K562 (cell line): Measurements from ENCODE around the gene NECTIN4. TPM values are rescaled to one million over a fixed set of nuclear protein-coding genes. Genes with fewer than 3 reads are reported as not detected.

Experiments
- ATF2 ChIP-seq: sonication (generic); formaldehyde crosslinking; IDR thresholded peaks from 2 replicates; pipeline ENCODE4 v1.8.1; 2022; ENCODE audit warnings: missing genetic modification reagents
- ATF3 ChIP-seq, 2 experiments: fragments of 450-650 bp in 1 of 2; sonication (generic) in 1 of 2; formaldehyde crosslinking in 1 of 2; IDR thresholded peaks in 1 of 2; conservative IDR thresholded peaks in 1 of 2; 2 replicates each; pipeline versions ENCODE4 v1.6.1 to v1.8.1; 2016 to 2023; ENCODE audit warnings: mild to moderate bottlenecking in 2 of 2, moderate library complexity in 2 of 2, inconsistent platforms in 1 of 2, missing genetic modification reagents in 1 of 2
- KDM5B ChIP-seq: fragments of 200-600 bp; sonication (generic); IDR thresholded peaks from 2 replicates; pipeline ENCODE4 v1.6.1; 2012; ENCODE audit warnings: low read depth, mild to moderate bottlenecking, moderate library complexity, low read length, control low read depth, inconsistent platforms; ENCODE audit not compliant: insufficient replicate concordance
- MED1 ChIP-seq: sonication (generic); formaldehyde crosslinking; IDR thresholded peaks from 2 replicates; pipeline ENCODE4 v1.8.1; 2023; ENCODE audit warnings: missing genetic modification reagents, borderline replicate concordance
- MGA ChIP-seq: fragments of 450-650 bp; IDR thresholded peaks from 2 replicates; pipeline ENCODE4 v1.6.1; 2016; ENCODE audit warnings: mild to moderate bottlenecking, moderate library complexity
- NR2C1 ChIP-seq, 2 experiments: fragments of 450-650 bp; IDR thresholded peaks; 2 replicates each; pipeline ENCODE4 v1.6.1; 2017; ENCODE audit warnings: mild to moderate bottlenecking in 2 of 2, antibody characterized with exemption in 1 of 2, inconsistent platforms in 1 of 2, missing compliant biosample characterization in 1 of 2, missing genetic modification characterization in 1 of 2
- YY1 ChIP-seq, 3 experiments: IDR thresholded peaks; 2 replicates each; pipeline ENCODE4 v1.6.1; 2011; ENCODE audit warnings: low read length in 2 of 3, mild to moderate bottlenecking in 2 of 3, moderate library complexity in 2 of 3, borderline replicate concordance in 1 of 3, control low read depth in 1 of 3, low read depth in 1 of 3; ENCODE audit not compliant: insufficient read depth in 3 of 3, insufficient replicate concordance in 2 of 3, control insufficient read depth in 1 of 3, insufficient read length in 1 of 3; ENCODE audit errors: extremely low read depth in 1 of 3
- ZNF274 ChIP-seq: IDR thresholded peaks from 2 replicates; pipeline ENCODE4 v1.6.1; 2011; ENCODE audit warnings: low read depth, mild to moderate bottlenecking, low read length, moderate library complexity, borderline replicate concordance
- ZNF79 ChIP-seq: fragments of 250-450 bp; sonication (Bioruptor Pico); IDR thresholded peaks from 2 replicates; pipeline ENCODE4 v1.4.0; 2020; ENCODE audit warnings: low read depth, mild to moderate bottlenecking, moderate library complexity
- polyA plus RNA-seq, 8 experiments: library from polyadenylated mRNA; depleted of rRNA in 4 of 8; stranded (reverse) in 5 of 8; unstranded in 3 of 8; fragments of >200 nt; fragmentation: Nextera tagmentation in 2 of 8; fragmentation: Illumina TruSeq in 1 of 8; extraction: Ambion mirVana in 2 of 8; extraction: Trizol in 1 of 8; gene quantifications; 2 replicates each; pipeline versions ENCODE4 v1.2.1 to v1.2.3, GENCODE V29; 2011 to 2014; ENCODE audit warnings: inconsistent platforms in 1 of 8, missing spikeins in 1 of 8
- total RNA-seq, 7 experiments: library from RNA; depleted of rRNA in 6 of 7; stranded (reverse); fragments of >200 nt in 6 of 7; fragmentation: Illumina TruSeq in 2 of 7; extraction: Trizol in 2 of 7; gene quantifications; 2 replicates each; pipeline versions ENCODE4 v1.2.1 to v1.2.3, GENCODE V29; 2011 to 2021; ENCODE audit warnings: low replicate concordance in 1 of 7

The NECTIN4 gene
- total and polyA plus RNA-seq, 9 of the 15 experiments (the other 6 are each of a cell fraction or from before 2014, with no cell fraction given) = 0.01 to 0.09 TPM; not detected in 7

GRCh38 chr1:161021165-161021969 is 68.0 kb downstream of the NECTIN4 start (continued):
- TF ChIP-seq ATF2 (CRISPR knock-in tag) (no peak), ZNF79 (no peak), ATF3 (IDR thresholded peaks at IDR 0.05) (no peak), ATF3 (CRISPR knock-in tag; conservative IDR thresholded peaks at IDR 0.05) (no peak), KDM5B (peak; percentile 77), NR2C1 (IDR thresholded peaks at IDR 0.05) (no peak), NR2C1 (tag; IDR thresholded peaks at IDR 0.05) (no peak), MGA (peak; percentile 65), ZNF274 (no peak), MED1 (CRISPR knock-in tag) (no peak), YY1 (IDR thresholded peaks at IDR 0.05; ENCODE audit: borderline replicate concordance in 1 of 3, control insufficient read depth in 1 of 3, extremely low read depth in 1 of 3, insufficient read depth in 3 of 3, insufficient read length in 1 of 3, insufficient replicate concordance in 2 of 3, low read depth in 1 of 3, low read length in 2 of 3) (peak in 1 of 3 experiments; percentile 39)
